Liver (tissue), 3 donors: ENCODE measurements around the gene GLIS1.

Experiments used
- CTCF ChIP-seq: fragments of 150-350 bp; IDR thresholded peaks from 2 replicates; pipeline ENCODE4 v1.5.1; 2017; ENCODE audit warnings: improper control_type of control experiment, low read depth, low read length; ENCODE audit not compliant: missing input control
- EGR1 ChIP-seq, 2 donors: IDR thresholded peaks; 2 replicates each; pipeline ENCODE4 v1.6.1; 2016 to 2018; ENCODE audit warnings: antibody characterized with exemption in 2 of 2, low read depth in 2 of 2
- GABPA ChIP-seq, 2 donors: IDR thresholded peaks in 1 of 2; conservative IDR thresholded peaks in 1 of 2; 2 replicates each; pipeline ENCODE4 v1.6.1; 2016; ENCODE audit warnings: antibody characterized with exemption in 2 of 2, mild to moderate bottlenecking in 1 of 2, moderate library complexity in 1 of 2
- MAX ChIP-seq: IDR thresholded peaks from 2 replicates; pipeline ENCODE4 v1.6.1; 2016; ENCODE audit warnings: antibody characterized with exemption
- SP1 ChIP-seq: IDR thresholded peaks from 2 replicates; pipeline ENCODE4 v1.6.1; 2018; ENCODE audit warnings: antibody characterized with exemption, mild to moderate bottlenecking
- TAF1 ChIP-seq: conservative IDR thresholded peaks from 2 replicates; pipeline ENCODE4 v1.6.1; 2016; ENCODE audit warnings: antibody characterized with exemption, mild to moderate bottlenecking
- YY1 ChIP-seq: IDR thresholded peaks from 2 replicates; pipeline ENCODE4 v1.6.1; 2016; ENCODE audit warnings: antibody characterized with exemption, mild to moderate bottlenecking
- TF ChIP-seq, protein P1 (sequence below): IDR thresholded peaks from 2 replicates; pipeline ENCODE4 v1.6.1; 2016; ENCODE audit warnings: antibody characterized with exemption
- donor health status: healthy.
- donor health status: healthy.

DNA sequence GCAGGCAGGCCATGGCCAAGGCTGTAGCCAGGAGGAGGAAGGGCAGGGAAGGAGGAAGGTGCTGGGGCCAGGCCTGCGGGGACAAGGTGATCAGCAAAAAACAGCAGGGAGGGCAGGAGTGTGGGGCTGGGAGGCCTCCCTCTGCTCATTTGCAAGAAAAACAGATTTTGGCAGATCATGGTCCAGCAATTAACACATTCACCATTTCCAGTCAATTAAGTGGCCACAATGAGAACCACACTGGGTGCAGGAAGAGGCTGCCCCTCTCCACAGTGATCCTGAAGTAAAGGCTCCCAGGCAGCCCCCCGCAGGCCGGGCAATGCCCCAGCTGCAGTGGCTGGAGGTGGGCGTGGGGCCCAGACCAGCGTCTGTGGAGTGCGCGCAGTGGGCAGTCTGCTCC, 225.1 kb downstream of the GLIS1 start:
- TF ChIP-seq CTCF (no peak), TAF1 (no peak), YY1 (no peak), GABPA (IDR thresholded peaks at IDR 0.05 in 1 of 2, conservative IDR thresholded peaks at IDR 0.05 in 1 of 2) (no peak), MAX (no peak), SP1 (no peak), EGR1 (IDR thresholded peaks at IDR 0.05; ENCODE audit: low read depth in 2 of 2) (no peak)
- TF ChIP-seq, protein P1, sequence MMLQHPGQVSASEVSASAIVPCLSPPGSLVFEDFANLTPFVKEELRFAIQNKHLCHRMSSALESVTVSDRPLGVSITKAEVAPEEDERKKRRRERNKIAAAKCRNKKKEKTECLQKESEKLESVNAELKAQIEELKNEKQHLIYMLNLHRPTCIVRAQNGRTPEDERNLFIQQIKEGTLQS: no peak
